B cell (primary cell): ENCODE results near the gene UBQLN4.

Source experiments
- CTCF ChIP-seq: fragments of 200-600 bp; IDR thresholded peaks from one replicate; pipeline ENCODE4 v1.8.0; 2022; ENCODE audit warnings: antibody characterized with exemption, mild to moderate bottlenecking
- EZH2 ChIP-seq: IDR thresholded peaks from 2 replicates; pipeline ENCODE4 v1.6.1; 2012; ENCODE audit warnings: borderline replicate concordance, low read depth, mild to moderate bottlenecking, moderate library complexity, low read length; ENCODE audit not compliant: insufficient read depth, poor library complexity, severe bottlenecking

DNA sequence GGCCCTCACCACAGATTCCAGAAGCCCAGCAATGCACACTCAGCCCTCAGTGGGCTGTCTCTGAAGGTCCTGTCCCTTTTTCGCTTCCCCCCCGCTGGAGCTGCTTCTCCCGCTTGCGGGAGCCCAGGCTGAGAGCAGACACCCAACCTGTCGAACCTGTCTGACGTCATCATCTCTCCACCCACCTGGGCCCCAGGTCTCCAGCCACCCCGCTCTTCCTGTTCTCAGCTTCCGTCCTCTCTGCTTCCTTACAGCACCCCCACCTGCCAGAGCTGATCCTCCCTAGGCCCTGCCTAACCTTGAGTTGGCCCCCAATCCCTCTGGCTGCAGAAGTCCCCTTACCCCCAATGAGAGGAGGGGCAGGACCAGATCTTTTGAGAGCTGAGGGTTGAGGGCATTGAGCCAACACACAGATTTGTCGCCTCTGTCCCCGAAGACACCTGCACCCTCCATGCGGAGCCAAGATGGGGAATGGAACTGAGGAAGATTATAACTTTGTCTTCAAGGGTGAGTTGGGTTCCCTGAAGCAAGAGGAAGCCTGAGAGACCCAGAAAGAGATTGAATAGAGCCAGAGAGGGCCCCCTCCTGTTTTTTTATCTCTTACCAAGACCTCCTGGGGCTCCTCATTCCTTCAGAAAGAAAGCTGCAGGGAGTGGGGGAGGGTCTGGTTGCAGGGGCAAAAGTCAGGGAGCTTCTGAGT is 7.5 kb upstream of the UBQLN4 start, which contains the start of gene RAB25:
- TF ChIP-seq CTCF (no peak), EZH2 (no peak)
